ENCODE results near the gene CCL14. TPM values are rescaled to one million over a fixed set of nuclear protein-coding genes. Genes with fewer than 3 reads are reported as not detected.
"Not testable (repeated sequence)": the region's sequence is repeated elsewhere in the genome, so short reads cannot be mapped to it uniquely, and the experiment has no call there.

Gene CCL14
- total and polyA plus RNA-seq, 5 donors from 2014 or later, result not detected

- H3K9me3 Mint-ChIP-seq; H3K36me3 ChIP-seq (ENCODE audit: control insufficient read depth, insufficient read depth, low read length); H3K27ac Mint-ChIP-seq; H3K4me3 ChIP-seq (ENCODE audit: low read depth, low read length); H3K27ac ChIP-seq (ENCODE audit: insufficient read depth, low read length, poor library complexity, severe bottlenecking); DNase-seq; ATAC-seq (ENCODE audit: low read depth in 2 of 2); H3K36me3 Mint-ChIP-seq; H3K4me1 ChIP-seq (ENCODE audit: control insufficient read depth, insufficient read depth, low read length, poor library complexity, severe bottlenecking); H3K27me3 ChIP-seq (ENCODE audit: control insufficient read depth, insufficient read depth, low read length); H3K9me3 ChIP-seq (ENCODE audit: control insufficient read depth in 2 of 2, low read length in 2 of 2); H3K4me3 Mint-ChIP-seq; H3K4me1 Mint-ChIP-seq: not testable (repeated sequence)
- H3K27me3 Mint-ChIP-seq, result peaks cover 25% of the 10 kb centered on the region
Observed at GRCh38 chr17:35938492-35938891, 48.0 kb downstream of the CCL14 start.

GRCh38 chr17:35936063-35936462 lies 50.5 kb downstream of the CCL14 start:
- peaks cover 3% of the 10 kb centered on the region for H3K27me3 ChIP-seq (ENCODE audit: control insufficient read depth, insufficient read depth, low read length)
- Mint-ChIP-seq H3K9me3 (no peaks in the 10 kb centered on the region), H3K4me3 (no peak overlapping the region), H3K4me1 (no peaks in the 10 kb centered on the region), H3K27me3 (peaks cover 30% of the 10 kb centered on the region), H3K27ac (no peak overlapping the region), H3K36me3 (no peaks in the 10 kb centered on the region)
- DNase-seq (no peak), ATAC-seq (ENCODE audit: low read depth in 2 of 2) (no peak)
- H3K4me3 ChIP-seq (ENCODE audit: low read depth, low read length), result no peak overlapping the region
- no peak overlapping the region for H3K27ac ChIP-seq (ENCODE audit: insufficient read depth, low read length, poor library complexity, severe bottlenecking)
- H3K36me3 ChIP-seq (ENCODE audit: control insufficient read depth, insufficient read depth, low read length), result no peaks in the 10 kb centered on the region
- no peaks in the 10 kb centered on the region for H3K9me3 ChIP-seq (ENCODE audit: control insufficient read depth in 2 of 2, low read length in 2 of 2)
- H3K4me1 ChIP-seq (ENCODE audit: control insufficient read depth, insufficient read depth, low read length, poor library complexity, severe bottlenecking), result no peaks in the 10 kb centered on the region

- no peak overlapping the region for H3K27ac Mint-ChIP-seq
- ATAC-seq (ENCODE audit: low read depth in 2 of 2), result no peak
- H3K36me3 Mint-ChIP-seq, result no peaks in the 10 kb centered on the region
Observed at GRCh38 chr17:35934760-35935159, 51.8 kb downstream of the CCL14 start.

More at GRCh38 chr17:35934760-35935159, 51.8 kb downstream of the CCL14 start:
- no peak for DNase-seq
- Mint-ChIP-seq H3K4me3 (no peak overlapping the region), H3K4me1 (peaks cover 0 to 12% (median 8%) of the 10 kb centered on the region in 4 donors), H3K9me3 (no peaks in the 10 kb centered on the region), H3K27me3 (peaks cover 22% of the 10 kb centered on the region)
- H3K9me3 ChIP-seq (ENCODE audit: control insufficient read depth in 2 of 2, low read length in 2 of 2), result no peaks in the 10 kb centered on the region
- H3K4me1 ChIP-seq (ENCODE audit: control insufficient read depth, insufficient read depth, low read length, poor library complexity, severe bottlenecking), result peaks cover 8% of the 10 kb centered on the region
- H3K36me3 ChIP-seq (ENCODE audit: control insufficient read depth, insufficient read depth, low read length), result no peaks in the 10 kb centered on the region
- no peak overlapping the region for H3K4me3 ChIP-seq (ENCODE audit: low read depth, low read length)
- no peak overlapping the region for H3K27ac ChIP-seq (ENCODE audit: insufficient read depth, low read length, poor library complexity, severe bottlenecking)
- H3K27me3 ChIP-seq (ENCODE audit: control insufficient read depth, insufficient read depth, low read length), result peaks cover 3% of the 10 kb centered on the region

Other genes with a start within 250 kb of the CCL14 start
- not detected for gene GAS2L2, start 233.5 kb downstream of the CCL14 start, total RNA-seq
- gene GAS2L2, start 233.5 kb downstream of the CCL14 start, polyA plus RNA-seq, result not detected
- not detected for gene C17orf50, start 225.8 kb downstream of the CCL14 start, total RNA-seq
- gene C17orf50, start 225.8 kb downstream of the CCL14 start, polyA plus RNA-seq, result not detected
- gene MMP28, start 191.1 kb downstream of the CCL14 start, total RNA-seq, result not detected
- 1 to 10 TPM in 2 of 4 donors, under 1 TPM in 1, not detected in 1; 0.80 to 4.3 (median 2.7) TPM for gene MMP28, start 191.1 kb downstream of the CCL14 start, polyA plus RNA-seq
- 186 TPM for gene TAF15, start 177.2 kb downstream of the CCL14 start, total RNA-seq
- 10 to 100 TPM in 3 of 4 donors, 1 to 10 TPM in 1; 8.8 to 19.8 (median 15.0) TPM for gene TAF15, start 177.2 kb downstream of the CCL14 start, polyA plus RNA-seq
- gene HEATR9, start 117.8 kb downstream of the CCL14 start, total RNA-seq, result not detected
- not detected for gene HEATR9, start 117.8 kb downstream of the CCL14 start, polyA plus RNA-seq
- gene CCL5, start 106.4 kb downstream of the CCL14 start, total RNA-seq, result 25.8 TPM
- gene CCL5, start 106.4 kb downstream of the CCL14 start, polyA plus RNA-seq, result 10 to 100 TPM in 1 of 4 donors, 1 to 10 TPM in 3; 4.7 to 12.4 (median 5.4) TPM
- not detected for gene RDM1, start 56.0 kb downstream of the CCL14 start, total RNA-seq
- gene RDM1, start 56.0 kb downstream of the CCL14 start, polyA plus RNA-seq, result under 1 TPM in 2 of 4 donors, not detected in 2; 0.38 to 0.81 TPM
- not detected for gene LYZL6, start 43.0 kb downstream of the CCL14 start, total RNA-seq
- gene LYZL6, start 43.0 kb downstream of the CCL14 start, polyA plus RNA-seq, result not detected
- gene CCL16, start 5.2 kb downstream of the CCL14 start, total RNA-seq, result not detected
- gene CCL16, start 5.2 kb downstream of the CCL14 start, polyA plus RNA-seq, result not detected
- gene CCL15, start 14.8 kb upstream of the CCL14 start, total RNA-seq, result not detected
- gene CCL15, start 14.8 kb upstream of the CCL14 start, polyA plus RNA-seq, result not detected
- gene CCL23, start 31.2 kb upstream of the CCL14 start, total RNA-seq, result not detected
- not detected for gene CCL23, start 31.2 kb upstream of the CCL14 start, polyA plus RNA-seq
- not detected for gene CCL18, start 77.5 kb upstream of the CCL14 start, total RNA-seq
- not detected for gene CCL18, start 77.5 kb upstream of the CCL14 start, polyA plus RNA-seq
- gene CCL3, start 103.4 kb upstream of the CCL14 start, total RNA-seq, result not detected
- under 1 TPM in 1 of 4 donors, not detected in 3; 0.45 TPM for gene CCL3, start 103.4 kb upstream of the CCL14 start, polyA plus RNA-seq
- 0.59 TPM for gene CCL4, start 117.1 kb upstream of the CCL14 start, total RNA-seq
- 1 to 10 TPM in 1 of 4 donors, under 1 TPM in 1, not detected in 2; 0.49 to 1.2 TPM for gene CCL4, start 117.1 kb upstream of the CCL14 start, polyA plus RNA-seq
- 8.5 TPM for gene TBC1D3B, start 189.9 kb upstream of the CCL14 start, total RNA-seq
- gene TBC1D3B, start 189.9 kb upstream of the CCL14 start, polyA plus RNA-seq, result not detected
- not detected for gene CCL3L1, start 210.0 kb upstream of the CCL14 start, total RNA-seq
- gene CCL3L1, start 210.0 kb upstream of the CCL14 start, polyA plus RNA-seq, result not detected
- not detected for gene CCL4L2, start 224.3 kb upstream of the CCL14 start, total RNA-seq
- gene CCL4L2, start 224.3 kb upstream of the CCL14 start, polyA plus RNA-seq, result under 1 TPM in 1 of 4 donors, not detected in 3; 0.38 TPM